NCI-H1092 (cell line): ENCODE results near the gene BBOX1.
"Not testable (repeated sequence)": the region's sequence is repeated elsewhere in the genome, so short reads cannot be mapped to it uniquely, and the experiment has no call there.

ENCODE experiments used
- DNase-seq: peaks from one replicate; lab custom pipeline; 2025; lab: John Stamatoyannopoulos, UW

BBOX1 gene

DNA sequence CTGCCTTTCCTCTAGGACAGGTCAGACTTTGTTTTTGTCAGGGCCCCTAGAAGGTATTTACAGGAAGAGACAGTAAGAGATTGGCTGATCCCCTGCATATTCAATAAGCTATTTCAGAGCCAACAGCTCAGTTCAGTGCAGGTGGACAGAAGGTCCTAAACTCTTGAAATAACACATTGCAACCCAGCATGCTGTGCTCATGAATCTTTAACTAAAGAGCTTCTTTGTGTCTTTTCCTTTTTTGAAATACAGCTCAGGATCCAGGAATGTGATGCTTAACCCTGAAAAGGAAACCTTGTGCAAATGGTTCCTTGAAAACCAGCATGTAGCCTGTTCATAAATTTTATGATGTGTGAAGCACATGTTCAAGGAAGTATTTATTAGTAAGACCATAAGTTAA, 43.9 kb downstream of the BBOX1 start:
- DNase-seq: no peak

DNA sequence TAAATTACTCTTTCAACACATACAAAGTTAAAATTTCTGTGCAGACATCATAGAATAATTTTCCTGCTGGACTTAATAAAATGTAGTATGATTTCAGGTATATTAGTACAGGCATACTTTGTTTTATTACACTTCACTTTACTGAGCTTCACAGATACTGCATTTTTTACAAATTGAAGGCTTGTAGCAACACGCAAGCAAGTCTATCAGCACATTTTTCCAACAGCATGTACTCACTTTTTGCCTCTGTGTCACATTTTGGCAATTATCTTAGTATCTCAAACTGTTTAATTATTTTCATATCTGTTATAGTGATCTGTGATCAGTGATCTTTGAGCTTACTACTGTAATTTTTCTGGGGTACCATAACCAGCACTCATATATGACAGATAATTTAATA, 44.5 kb downstream of the BBOX1 start:
- DNase-seq: no peak

DNA sequence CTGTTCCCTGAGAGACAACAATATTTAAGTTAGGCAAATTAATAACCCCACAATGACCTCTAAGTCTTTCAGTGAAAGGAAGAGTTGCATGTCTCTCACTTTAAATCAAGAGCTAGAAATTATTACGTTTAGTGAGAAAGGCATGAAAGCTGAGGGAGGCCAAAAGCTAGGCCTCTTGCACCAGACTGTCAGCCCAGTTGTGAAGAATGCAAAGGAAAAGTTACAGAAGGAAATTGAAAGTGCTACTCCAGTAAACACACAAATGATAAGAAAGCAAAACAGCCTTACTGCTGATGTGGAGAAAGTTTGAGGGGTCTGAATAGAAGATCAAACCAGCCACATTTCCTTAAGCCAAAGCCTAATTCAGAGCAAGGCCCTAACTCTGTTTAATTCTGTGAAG, 45.0 kb downstream of the BBOX1 start:
- DNase-seq: no peak

GRCh38 chr11:27087432-27087831, 46.8 kb downstream of the BBOX1 start:
- no peak for DNase-seq

- DNase-seq: no peak
Observed at GRCh38 chr11:27088353-27088752, 47.7 kb downstream of the BBOX1 start.

DNA sequence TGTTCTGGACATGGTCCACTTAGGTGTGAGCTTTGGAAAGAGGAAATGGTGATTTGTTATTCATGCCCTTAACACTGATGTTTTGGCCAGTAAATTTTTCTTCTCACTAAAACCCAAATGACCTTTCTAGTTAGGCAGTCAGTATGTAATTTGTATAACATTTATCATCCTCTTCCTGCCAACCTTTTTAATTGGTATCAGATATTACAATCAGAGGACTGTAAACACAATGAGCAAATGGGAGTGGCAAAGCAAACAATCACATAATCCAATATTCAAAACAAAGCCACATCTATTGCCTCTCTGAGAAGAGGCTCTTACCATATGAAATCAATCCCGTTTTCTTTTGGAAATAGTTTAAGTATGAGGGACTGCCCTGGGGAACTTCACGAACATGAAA, 49.1 kb downstream of the BBOX1 start:
- DNase-seq: no peak

DNA sequence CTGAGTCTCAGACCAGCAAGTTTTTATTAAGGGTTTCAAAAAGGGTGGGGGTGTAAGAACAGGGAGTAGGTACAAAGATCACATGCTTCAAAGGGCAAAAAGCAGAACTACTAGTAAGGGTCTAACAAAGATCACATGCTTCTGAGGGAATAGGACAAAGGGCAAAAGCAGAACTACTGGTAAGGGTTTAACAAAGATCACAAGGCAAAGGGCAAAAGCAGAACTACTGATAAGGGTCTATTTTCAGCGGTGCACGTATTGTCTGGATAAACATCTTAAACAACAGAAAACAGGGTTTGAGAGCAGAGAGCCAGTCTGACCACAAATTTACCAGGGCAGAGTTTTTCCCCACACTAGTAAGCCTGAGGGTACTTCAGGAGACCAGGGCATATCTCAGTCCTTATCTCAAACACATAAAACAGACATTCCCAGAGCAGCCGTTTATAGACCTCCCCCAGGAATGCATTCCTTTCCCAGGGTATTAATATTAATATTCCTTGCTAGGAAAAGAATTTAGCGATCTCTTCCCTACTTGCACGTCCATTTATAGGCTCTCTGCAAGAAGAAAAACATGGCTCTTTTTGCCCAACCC, 49.8 kb downstream of the BBOX1 start:
- not testable (repeated sequence) for DNase-seq

DNA sequence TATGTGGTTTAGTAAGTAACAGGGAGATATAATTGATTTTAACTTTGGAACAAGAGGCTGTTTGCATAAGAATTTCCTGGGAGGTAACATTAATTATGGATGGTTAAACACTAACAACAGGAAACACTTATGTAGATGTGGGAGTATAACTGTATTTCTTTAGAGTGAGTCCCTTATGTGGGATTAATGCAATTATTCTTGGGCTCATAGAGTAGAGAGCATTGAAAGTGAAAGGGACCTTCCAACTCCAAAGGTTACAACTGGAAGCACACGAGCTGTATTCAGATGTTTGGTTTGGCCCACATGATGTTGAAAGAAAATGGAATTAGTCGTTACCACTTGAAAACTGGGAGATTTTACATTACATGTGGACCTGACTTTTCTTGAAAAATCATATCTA, 53.5 kb downstream of the BBOX1 start:
- DNase-seq: no peak

- DNase-seq: no peak
Observed at GRCh38 chr11:27095059-27095458, 54.4 kb downstream of the BBOX1 start.

DNA sequence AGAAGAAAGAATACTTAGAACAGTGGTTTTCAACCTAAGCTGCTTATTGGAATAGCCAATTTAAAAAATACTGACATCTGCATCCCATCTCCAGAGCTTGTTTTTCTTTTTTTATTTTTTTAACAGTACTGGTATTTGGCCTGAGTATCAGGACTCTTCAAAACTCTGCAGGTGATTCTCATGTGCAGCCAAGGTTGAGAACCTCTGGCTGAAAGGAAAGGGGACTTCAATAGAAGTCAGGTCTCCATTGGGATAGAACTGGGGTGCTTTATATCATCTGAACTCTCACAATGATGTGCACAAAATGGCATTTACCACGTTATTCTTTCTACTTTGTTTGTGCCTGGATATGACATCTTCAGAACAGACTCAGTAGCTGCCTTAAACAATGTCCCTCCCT, 55.3 kb downstream of the BBOX1 start:
- no peak for DNase-seq

GRCh38 chr11:27097551-27097950, 56.9 kb downstream of the BBOX1 start:
- no peak for DNase-seq

GRCh38 chr11:27100534-27100933, 59.9 kb downstream of the BBOX1 start:
- no peak for DNase-seq

GRCh38 chr11:27107548-27107947, 66.9 kb downstream of the BBOX1 start:
- no peak for DNase-seq

DNA sequence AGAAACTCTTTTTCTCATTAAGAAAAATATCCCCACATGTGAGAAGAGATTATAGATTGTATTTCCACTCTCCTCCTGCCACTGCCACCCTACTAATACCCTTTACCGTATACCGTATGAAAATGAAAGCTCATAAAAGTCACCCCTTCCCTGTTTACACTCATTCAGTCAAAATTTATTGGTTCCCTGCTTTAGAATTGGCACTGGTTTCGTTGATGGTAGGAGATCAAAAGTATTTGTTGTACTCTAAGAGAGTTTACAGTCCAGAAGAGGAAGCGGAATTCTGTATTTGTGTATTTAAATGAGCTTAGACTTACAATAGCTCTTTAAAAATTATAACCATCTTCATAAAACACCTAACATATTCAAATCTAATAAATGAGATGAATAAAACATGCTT, 68.2 kb downstream of the BBOX1 start:
- DNase-seq: no peak

DNA sequence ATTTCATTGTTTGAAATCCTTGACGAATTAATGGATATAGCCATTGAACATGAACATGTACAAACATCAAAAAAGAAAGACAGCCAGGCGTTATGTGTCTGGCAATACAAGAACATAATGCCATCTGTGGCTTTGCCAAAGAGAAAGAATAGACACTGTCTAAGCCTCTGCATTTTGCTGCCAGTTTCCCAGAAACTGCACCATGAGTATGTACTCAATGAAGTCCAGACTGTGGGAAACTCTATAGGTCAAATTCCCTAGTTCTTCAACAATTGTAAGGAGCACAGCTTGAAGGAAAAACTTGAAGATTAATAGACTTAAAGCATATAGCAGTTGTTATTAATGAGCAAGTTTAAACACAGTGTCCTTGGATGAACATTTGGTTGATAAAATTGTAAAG, 71.3 kb downstream of the BBOX1 start:
- DNase-seq: no peak

GRCh38 chr11:27112946-27113345, 72.3 kb downstream of the BBOX1 start:
- DNase-seq: no peak

GRCh38 chr11:27115051-27115650, 74.5 kb downstream of the BBOX1 start:
- no peak for DNase-seq

DNA sequence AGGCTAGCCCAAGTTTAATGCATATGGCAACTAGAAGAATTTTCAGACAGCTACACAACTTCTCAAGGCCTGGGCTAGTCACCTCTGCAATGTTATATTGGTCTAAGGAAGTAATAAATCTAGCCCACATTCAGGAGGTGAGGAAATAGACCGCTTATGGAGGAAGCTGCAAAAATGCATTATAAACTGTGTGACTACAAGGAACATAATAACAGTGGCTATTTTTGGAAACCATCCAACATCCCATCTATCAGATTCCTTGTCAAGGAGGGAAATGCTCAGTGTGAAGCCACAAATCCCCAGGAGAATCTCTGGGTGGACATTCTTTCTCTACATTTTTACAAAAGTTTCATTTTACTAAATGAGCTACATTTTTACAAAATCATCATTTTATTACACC, 76.1 kb downstream of the BBOX1 start:
- DNase-seq: no peak

DNA sequence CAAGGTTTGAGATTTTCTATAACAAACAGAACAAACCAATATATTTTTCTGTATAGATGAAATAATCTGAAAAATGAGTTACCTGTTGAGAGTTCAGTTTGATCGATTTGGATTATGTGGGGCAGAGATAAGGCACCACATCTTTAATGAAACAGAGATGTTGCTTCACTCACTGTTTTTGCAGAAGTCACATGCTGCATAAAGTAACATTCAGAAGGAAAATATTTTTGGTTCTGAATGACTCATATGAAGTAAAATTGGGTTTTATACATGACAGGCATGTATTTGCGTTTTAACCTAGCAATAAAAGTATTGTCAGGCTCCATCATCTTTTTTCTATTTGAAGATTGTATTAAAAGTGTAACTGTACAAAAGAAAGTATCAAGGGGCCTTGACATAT, 77.8 kb downstream of the BBOX1 start:
- DNase-seq: no peak

DNA sequence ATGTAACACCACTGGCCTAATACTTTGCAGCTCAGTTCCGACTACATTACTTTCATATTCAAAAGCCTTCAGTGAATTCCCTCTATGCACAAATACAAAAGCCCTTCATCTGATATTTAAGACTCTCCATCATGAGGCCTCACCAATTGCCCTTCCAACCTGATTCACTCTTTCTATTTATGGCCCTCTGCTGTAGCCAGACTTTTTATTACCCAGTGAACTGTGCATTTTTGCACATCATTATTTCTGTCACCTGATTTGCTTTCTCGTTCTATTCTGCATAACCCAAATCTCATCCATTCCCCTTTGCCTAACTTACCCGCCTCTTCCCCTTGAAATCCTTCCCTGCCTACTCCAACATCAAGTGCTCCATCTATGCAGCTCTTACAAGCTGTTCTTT, 78.3 kb downstream of the BBOX1 start:
- DNase-seq: no peak

DNA sequence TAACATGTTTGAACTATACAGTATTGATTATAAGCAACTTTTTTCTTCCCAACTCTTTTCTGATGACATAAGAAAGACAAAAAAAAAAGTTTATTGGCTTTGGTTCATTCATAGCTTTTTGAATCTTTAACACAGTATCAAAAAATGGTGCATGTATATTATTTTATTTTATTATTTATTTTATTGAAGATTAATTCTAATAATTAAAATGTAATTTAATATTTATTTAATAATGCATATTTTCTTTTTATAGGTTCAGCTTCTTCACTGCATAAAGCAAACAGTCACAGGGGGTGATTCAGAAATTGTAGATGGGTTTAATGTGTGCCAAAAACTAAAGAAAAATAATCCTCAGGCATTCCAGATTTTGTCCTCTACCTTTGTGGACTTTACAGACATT, 78.8 kb downstream of the BBOX1 start:
- no peak for DNase-seq

DNA sequence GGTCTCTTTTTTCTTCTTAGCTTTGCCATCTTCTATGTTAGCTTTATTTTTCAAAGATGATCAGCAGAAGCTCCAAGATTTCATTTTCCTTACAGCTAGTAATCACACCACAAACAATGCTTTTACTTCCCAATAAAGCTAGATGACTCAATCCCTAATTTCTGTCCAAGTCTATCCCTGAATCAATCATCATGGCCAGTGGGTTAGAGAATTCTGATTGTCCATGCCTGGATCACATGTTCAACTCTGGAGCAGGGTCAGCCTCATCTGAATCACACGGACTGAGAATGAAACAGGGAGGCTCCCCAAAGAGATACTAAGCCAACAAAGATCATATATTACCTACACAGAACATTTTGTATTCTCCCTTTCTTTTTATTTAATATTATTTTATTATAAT, 79.6 kb downstream of the BBOX1 start:
- no peak for DNase-seq

GRCh38 chr11:27122001-27122400, 81.4 kb downstream of the BBOX1 start:
- DNase-seq: no peak

- no peak for DNase-seq
Observed at GRCh38 chr11:27124514-27125264, 84.1 kb downstream of the BBOX1 start.
